ENCODE data around the gene ALDH1A1.

- TF ChIP-seq ZNF318 (IDR thresholded peaks at IDR 0.05; ENCODE audit: borderline replicate concordance in 1 of 2, low read depth in 1 of 2) (no peak), CTCF (IDR thresholded peaks at IDR 0.05 in 2 of 3, conservative IDR thresholded peaks at IDR 0.05 in 1 of 3; ENCODE audit: insufficient read depth in 2 of 3, low read depth in 1 of 3, low read length in 3 of 3) (no peak), HNRNPK (IDR thresholded peaks at IDR 0.05; ENCODE audit: low read depth, low read length, poor library complexity, severe bottlenecking) (no peak), POLR2A (conservative IDR thresholded peaks at IDR 0.05) (no peak), ZBTB11 (CRISPR knock-in tag; IDR thresholded peaks at IDR 0.05) (no peak), POLR2AphosphoS5 (IDR thresholded peaks at IDR 0.05; ENCODE audit: control insufficient read depth, insufficient read depth, low read depth, low read length) (no peak), JUN (IDR thresholded peaks at IDR 0.05; ENCODE audit: borderline replicate concordance, low read depth, low read length) (no peak), JUN (CRISPR knock-in tag; IDR thresholded peaks at IDR 0.05; ENCODE audit: borderline replicate concordance) (no peak), EP300 (IDR thresholded peaks at IDR 0.05; ENCODE audit: low read length) (no peak), ZNF354B (CRISPR knock-in tag; IDR thresholded peaks at IDR 0.05) (no peak), CSDE1 (IDR thresholded peaks at IDR 0.05) (no peak), KDM1A (IDR thresholded peaks at IDR 0.05) (no peak), ZNF79 (CRISPR knock-in tag; IDR thresholded peaks at IDR 0.05; ENCODE audit: low read depth) (no peak), GABPA (tag; conservative IDR thresholded peaks at IDR 0.05; ENCODE audit: low read depth) (no peak), TBP (optimal IDR thresholded peaks at IDR 0.05; ENCODE audit: low read depth, low read length) (no peak)
These were observed 19.8 kb upstream of the ALDH1A1 start for GRCh38 chr9:72972636-72973035.
